Measurements from ENCODE around the gene HMHB1. TPM values are rescaled to one million over a fixed set of nuclear protein-coding genes. Genes with fewer than 3 reads are reported as not detected.

HMHB1 gene
- total RNA-seq, 1 donor from 2014 or later = not detected

DNA sequence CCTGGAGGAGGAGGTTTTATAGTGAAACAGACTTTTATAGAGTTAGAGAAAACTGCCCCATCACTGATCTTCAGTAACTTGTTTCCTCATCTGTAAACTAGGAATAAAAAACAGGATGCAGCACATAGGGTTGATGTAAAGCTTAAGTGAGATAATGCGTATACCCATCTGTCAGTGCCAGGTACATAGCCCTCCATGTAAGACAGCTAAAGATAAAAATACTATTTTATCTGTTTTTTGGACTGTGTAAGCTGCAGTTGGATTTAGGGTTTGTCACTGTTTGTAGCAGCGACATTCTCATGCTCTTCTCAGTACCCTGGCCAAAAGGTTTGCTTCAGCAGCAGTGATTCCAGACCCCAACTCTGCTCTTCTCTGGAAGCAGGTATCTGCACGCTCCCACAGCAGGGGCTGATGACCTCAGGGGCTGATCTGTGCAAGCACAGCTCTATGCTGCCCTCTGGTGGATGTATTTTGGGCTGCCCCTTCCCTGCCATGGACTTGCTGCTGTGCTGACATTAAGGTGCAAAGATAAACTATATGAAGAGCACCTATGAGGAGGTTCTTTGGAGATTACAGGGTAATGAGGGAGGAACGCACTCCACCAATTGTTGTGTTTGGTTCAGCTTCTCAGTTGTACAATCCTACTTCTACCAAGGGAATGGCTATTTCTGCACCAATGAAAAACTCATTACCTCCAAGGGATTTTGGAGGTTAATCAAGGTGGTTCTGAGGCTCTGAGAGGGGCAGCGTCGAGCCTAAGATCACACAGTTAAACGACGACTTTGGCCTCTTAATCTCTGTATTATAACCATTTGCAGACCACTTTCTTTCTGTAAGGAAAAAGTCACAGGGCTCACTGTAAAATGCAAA lies 13.1 kb downstream of the HMHB1 start:
- H3K4me3 Mint-ChIP-seq = no peak overlapping the region
- TF ChIP-seq, protein P1, sequence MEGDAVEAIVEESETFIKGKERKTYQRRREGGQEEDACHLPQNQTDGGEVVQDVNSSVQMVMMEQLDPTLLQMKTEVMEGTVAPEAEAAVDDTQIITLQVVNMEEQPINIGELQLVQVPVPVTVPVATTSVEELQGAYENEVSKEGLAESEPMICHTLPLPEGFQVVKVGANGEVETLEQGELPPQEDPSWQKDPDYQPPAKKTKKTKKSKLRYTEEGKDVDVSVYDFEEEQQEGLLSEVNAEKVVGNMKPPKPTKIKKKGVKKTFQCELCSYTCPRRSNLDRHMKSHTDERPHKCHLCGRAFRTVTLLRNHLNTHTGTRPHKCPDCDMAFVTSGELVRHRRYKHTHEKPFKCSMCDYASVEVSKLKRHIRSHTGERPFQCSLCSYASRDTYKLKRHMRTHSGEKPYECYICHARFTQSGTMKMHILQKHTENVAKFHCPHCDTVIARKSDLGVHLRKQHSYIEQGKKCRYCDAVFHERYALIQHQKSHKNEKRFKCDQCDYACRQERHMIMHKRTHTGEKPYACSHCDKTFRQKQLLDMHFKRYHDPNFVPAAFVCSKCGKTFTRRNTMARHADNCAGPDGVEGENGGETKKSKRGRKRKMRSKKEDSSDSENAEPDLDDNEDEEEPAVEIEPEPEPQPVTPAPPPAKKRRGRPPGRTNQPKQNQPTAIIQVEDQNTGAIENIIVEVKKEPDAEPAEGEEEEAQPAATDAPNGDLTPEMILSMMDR (conservative IDR thresholded peaks at IDR 0.05) = peak; percentile 93
- H3K27ac Mint-ChIP-seq = no peak overlapping the region
- no peaks in the 10 kb centered on the region for H3K9me3 Mint-ChIP-seq
- no peaks in the 10 kb centered on the region for H3K27me3 Mint-ChIP-seq
- peak; percentile 85 for DNase-seq (ENCODE audit: extremely low spot score, unreplicated experiment)
- H3K36me3 Mint-ChIP-seq = no peaks in the 10 kb centered on the region
- H3K4me1 Mint-ChIP-seq (ENCODE audit: unreplicated experiment) = peaks cover 25% of the 10 kb centered on the region

DNA sequence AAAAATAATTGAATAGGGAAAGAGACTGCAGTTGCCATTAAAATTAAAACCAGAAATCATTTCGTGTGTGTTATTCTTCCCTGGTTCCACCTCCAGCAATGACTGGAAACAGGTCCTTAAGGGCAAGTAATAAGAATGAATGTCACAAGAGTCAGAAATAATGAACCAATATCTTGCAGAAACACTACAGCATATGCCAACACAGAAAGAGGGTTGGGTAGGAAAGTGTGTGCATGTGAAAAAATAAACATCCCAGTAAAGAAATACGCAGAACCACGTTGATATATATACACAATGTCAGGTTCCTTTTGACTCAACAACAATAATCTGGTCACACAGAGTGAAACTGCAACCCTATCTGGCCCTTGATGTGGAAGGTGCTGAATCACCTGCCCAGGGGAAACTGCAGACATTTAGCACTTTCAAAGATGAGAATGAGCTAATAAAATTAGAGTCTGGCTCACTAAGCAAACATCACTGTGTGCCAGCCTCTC lies 15.0 kb downstream of the HMHB1 start:
- no peak for DNase-seq (ENCODE audit: extremely low spot score, unreplicated experiment)
- Mint-ChIP-seq H3K27ac (no peak overlapping the region), H3K36me3 (no peaks in the 10 kb centered on the region), H3K4me1 (ENCODE audit: unreplicated experiment) (peaks cover 23% of the 10 kb centered on the region), H3K27me3 (no peaks in the 10 kb centered on the region), H3K4me3 (no peak overlapping the region), H3K9me3 (no peaks in the 10 kb centered on the region)
- TF ChIP-seq, protein P1 (conservative IDR thresholded peaks at IDR 0.05) = no peak

DNA sequence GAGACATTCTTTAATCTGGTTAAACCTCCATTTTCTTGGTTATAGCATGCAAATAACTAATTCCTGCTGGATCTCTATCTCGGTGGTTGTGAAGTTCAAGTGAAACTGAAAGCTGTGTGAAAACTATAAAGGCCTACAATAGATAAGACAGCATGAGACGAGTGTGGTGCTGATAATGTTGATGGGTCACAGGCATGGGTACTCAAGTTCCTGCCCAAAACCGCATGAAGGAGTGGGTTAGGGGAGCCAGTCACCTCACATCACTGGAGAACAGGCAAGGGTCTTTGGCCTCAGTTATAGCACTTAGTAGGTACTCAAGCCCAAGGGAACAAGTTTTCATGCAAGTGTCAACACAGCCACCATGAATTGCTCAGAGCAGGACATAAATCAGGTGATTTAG lies 16.7 kb downstream of the HMHB1 start:
- Mint-ChIP-seq H3K9me3 (peaks cover 6% of the 10 kb centered on the region), H3K4me3 (no peak overlapping the region), H3K4me1 (ENCODE audit: unreplicated experiment) (peaks cover 40% of the 10 kb centered on the region), H3K36me3 (no peaks in the 10 kb centered on the region), H3K27me3 (no peaks in the 10 kb centered on the region), H3K27ac (no peak overlapping the region)
- DNase-seq (ENCODE audit: extremely low spot score, unreplicated experiment) = no peak
- TF ChIP-seq, protein P1 (conservative IDR thresholded peaks at IDR 0.05) = no peak

DNA sequence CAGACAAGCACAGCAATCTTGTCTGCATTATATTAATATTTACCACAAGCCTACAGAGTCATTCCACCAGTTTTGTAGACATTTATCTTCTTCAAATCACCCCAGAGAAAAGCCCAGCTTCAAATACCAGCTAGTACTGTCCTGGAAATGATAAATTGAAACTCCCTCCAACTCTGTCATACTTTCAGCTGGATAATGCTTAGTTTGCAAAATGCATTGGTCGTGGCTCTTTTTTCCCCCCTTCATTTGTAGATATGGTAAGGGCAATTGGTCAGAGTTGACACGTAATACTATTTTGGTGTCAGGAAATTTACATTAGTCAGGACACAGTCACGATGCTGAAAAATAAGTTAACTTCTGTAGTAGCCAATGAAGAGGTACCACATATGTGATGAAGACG lies 21.2 kb downstream of the HMHB1 start:
- TF ChIP-seq, protein P1 (conservative IDR thresholded peaks at IDR 0.05) = no peak
- no peak for DNase-seq (ENCODE audit: extremely low spot score, unreplicated experiment)
- H3K36me3 Mint-ChIP-seq = no peaks in the 10 kb centered on the region
- no peak overlapping the region for H3K27ac Mint-ChIP-seq
- H3K27me3 Mint-ChIP-seq = no peaks in the 10 kb centered on the region
- H3K9me3 Mint-ChIP-seq = peaks cover 9% of the 10 kb centered on the region
- H3K4me3 Mint-ChIP-seq = peak overlapping the region; percentile 44
- peaks cover 46% of the 10 kb centered on the region for H3K4me1 Mint-ChIP-seq (ENCODE audit: unreplicated experiment)

DNA sequence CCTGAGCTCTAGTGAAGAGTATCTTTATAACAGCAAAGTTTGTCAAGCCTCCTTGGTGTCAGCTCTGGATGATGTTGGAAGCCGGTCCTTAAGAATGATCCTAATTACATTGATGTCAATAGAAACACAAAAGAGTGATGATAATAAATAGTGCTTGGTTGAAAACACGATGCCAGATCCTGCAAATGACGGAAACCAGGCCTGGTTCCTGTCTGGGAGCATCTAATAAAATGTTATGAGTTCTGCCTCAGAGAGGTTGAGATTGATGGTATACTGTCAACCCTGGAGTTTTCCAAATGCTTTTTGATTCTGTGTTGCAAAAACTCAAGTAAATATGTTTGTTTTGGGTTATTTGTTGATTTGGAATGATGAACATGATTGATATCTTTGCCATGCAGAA lies 23.3 kb downstream of the HMHB1 start:
- Mint-ChIP-seq H3K27ac (no peak overlapping the region), H3K4me3 (no peak overlapping the region)

More for the DNA sequence above, 23.3 kb downstream of the HMHB1 start:
- TF ChIP-seq, protein P1 (conservative IDR thresholded peaks at IDR 0.05) = no peak
- Mint-ChIP-seq H3K27me3 (no peaks in the 10 kb centered on the region), H3K9me3 (peaks cover 9% of the 10 kb centered on the region), H3K4me1 (ENCODE audit: unreplicated experiment) (peaks cover 36% of the 10 kb centered on the region), H3K36me3 (no peaks in the 10 kb centered on the region)
- DNase-seq (ENCODE audit: extremely low spot score, unreplicated experiment) = no peak

Data from type B pancreatic cell (in vitro differentiated cells).